ENCODE results near the gene RPN1.
A peak's percentile ranks its signal among the peaks of the same experiment; 100 is the strongest.

- peak; percentile 89 for TF ChIP-seq GATA2 (IDR thresholded peaks at IDR 0.05; ENCODE audit: low read depth, low read length)
- TF ChIP-seq GATA3 (IDR thresholded peaks at IDR 0.05; ENCODE audit: low read depth, low read length) = no peak
Observed at GRCh38 chr3:128617557-128618397, 32.8 kb downstream of the RPN1 start.

Data from SH-SY5Y (cell line).